ENCODE measurements around the gene GPD2. TPM values are rescaled to one million over a fixed set of nuclear protein-coding genes. Genes with fewer than 3 reads are reported as not detected.

GPD2 gene
- total and polyA plus RNA-seq, 2 of the 4 experiments (the other 2 are of a cell fraction), result 20.4 to 100 TPM

DNA sequence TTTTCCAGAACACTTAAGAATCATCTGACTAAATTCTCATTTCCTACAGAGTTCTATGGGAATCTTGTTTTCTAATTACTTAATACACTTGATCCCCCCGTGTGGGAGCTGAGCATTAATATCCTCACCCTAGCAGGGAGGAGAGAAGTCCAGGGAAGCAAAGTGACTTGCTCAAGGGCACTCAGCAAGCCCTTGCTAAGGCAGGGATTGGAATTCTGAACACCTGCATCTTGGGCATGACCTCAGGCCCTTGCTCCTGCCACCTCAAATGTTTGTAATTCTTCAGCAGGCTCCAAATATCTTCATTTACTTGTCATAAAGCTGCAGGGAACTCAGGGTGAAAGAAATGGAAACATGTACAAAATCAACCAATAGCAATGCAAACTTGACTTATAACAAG is 162.4 kb downstream of the GPD2 start:
- Histone ChIP-seq H2AK9ac (replicated peaks; ENCODE audit: low read depth, low read length, poor library complexity) (no peak overlapping the region), H3K14ac (replicated peaks; ENCODE audit: low read depth, low read length) (no peak overlapping the region), H4K5ac (ENCODE audit: low read depth, low read length) (no peak overlapping the region), H3K4me2 (ENCODE audit: low read depth, low read length) (no peak overlapping the region), H2BK5ac (ENCODE audit: low read depth, low read length, poor library complexity, severe bottlenecking) (no peak overlapping the region), H4K20me1 (ENCODE audit: insufficient read depth, low read length) (no peaks in the 10 kb centered on the region), H2AFZ (replicated peaks; ENCODE audit: low read length, poor library complexity) (no peak overlapping the region), H4K8ac (ENCODE audit: low read depth in 2 of 2, low read length in 2 of 2) (no peak overlapping the region), H3K36me3 (ENCODE audit: control insufficient read depth, insufficient read depth, low read length) (no peaks in the 10 kb centered on the region), H3K56ac (ENCODE audit: extremely low read depth, insufficient read depth, low read length) (no peak overlapping the region), H3K9me3 (ENCODE audit: control insufficient read depth, insufficient read depth, low read length) (no peaks in the 10 kb centered on the region), H3K9me1 (ENCODE audit: insufficient read depth, low read length) (no peaks in the 10 kb centered on the region), H3K23ac (ENCODE audit: low read depth, low read length) (no peak overlapping the region), H3K27ac (ENCODE audit: insufficient read depth, low read length) (no peak overlapping the region), H2BK120ac (ENCODE audit: low read depth, low read length) (no peak overlapping the region), H3K4me1 (ENCODE audit: control insufficient read depth, insufficient read depth, low read length) (no peaks in the 10 kb centered on the region), H3K4me3 (ENCODE audit: insufficient read depth, low read depth, low read length) (no peak overlapping the region), H3K4ac (ENCODE audit: low read depth, low read length) (no peak overlapping the region), H4K91ac (ENCODE audit: insufficient read depth, low read depth, low read length) (no peak overlapping the region), H3K9ac (ENCODE audit: low read depth, low read length) (no peak overlapping the region), H2BK20ac (ENCODE audit: low read depth, low read length) (no peak overlapping the region), H3K79me1 (ENCODE audit: low read depth in 1 of 2, low read length in 2 of 2) (no peaks in the 10 kb centered on the region), H3K18ac (ENCODE audit: low read depth, low read length) (no peak overlapping the region), H2BK15ac (ENCODE audit: low read depth, low read length) (no peak overlapping the region), H3K27me3 (ENCODE audit: control insufficient read depth, insufficient read depth, low read length) (peaks cover 2% of the 10 kb centered on the region; the same call in 1 of the 2 replicates), H2AK5ac (ENCODE audit: low read depth, low read length) (no peak overlapping the region)
- intact Hi-C loops (cut with micrococcal nuclease) (no loop called here), dilution Hi-C loops (cut with HindIII; ENCODE audit: low sequenced_read_pairs, unreplicated experiment) (no loop called here), in situ Hi-C loops (cut with MboI; ENCODE audit: low sequenced_read_pairs) (loop anchor here (25.0 kb wide), 2 partner anchors 261 to 1211 kb away; partner anchors contain the start of gene NR4A2)
- no CpG with 5 or more reads among the region's 1 CpG for WGBS, 2 experiments (ENCODE audit: extremely low coverage in 2 of 2, insufficient read length in 1 of 2)
- TF ChIP-seq RFX5 (IDR thresholded peaks at IDR 0.05; ENCODE audit: low read depth, low read length) (no peak), POLR2A (IDR thresholded peaks at IDR 0.05; ENCODE audit: low read depth, low read length) (no peak), FOS (IDR thresholded peaks at IDR 0.05; ENCODE audit: low read depth, low read length) (no peak), RAD21 (IDR thresholded peaks at IDR 0.05; ENCODE audit: low read length) (no peak), RCOR1 (IDR thresholded peaks at IDR 0.05; ENCODE audit: insufficient replicate concordance, low read length) (no peak)
- TF ChIP-seq, protein P1, sequence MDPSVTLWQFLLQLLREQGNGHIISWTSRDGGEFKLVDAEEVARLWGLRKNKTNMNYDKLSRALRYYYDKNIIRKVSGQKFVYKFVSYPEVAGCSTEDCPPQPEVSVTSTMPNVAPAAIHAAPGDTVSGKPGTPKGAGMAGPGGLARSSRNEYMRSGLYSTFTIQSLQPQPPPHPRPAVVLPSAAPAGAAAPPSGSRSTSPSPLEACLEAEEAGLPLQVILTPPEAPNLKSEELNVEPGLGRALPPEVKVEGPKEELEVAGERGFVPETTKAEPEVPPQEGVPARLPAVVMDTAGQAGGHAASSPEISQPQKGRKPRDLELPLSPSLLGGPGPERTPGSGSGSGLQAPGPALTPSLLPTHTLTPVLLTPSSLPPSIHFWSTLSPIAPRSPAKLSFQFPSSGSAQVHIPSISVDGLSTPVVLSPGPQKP (IDR thresholded peaks at IDR 0.05; ENCODE audit: borderline replicate concordance, low read depth, low read length), result no peak
- TF ChIP-seq, protein P2, sequence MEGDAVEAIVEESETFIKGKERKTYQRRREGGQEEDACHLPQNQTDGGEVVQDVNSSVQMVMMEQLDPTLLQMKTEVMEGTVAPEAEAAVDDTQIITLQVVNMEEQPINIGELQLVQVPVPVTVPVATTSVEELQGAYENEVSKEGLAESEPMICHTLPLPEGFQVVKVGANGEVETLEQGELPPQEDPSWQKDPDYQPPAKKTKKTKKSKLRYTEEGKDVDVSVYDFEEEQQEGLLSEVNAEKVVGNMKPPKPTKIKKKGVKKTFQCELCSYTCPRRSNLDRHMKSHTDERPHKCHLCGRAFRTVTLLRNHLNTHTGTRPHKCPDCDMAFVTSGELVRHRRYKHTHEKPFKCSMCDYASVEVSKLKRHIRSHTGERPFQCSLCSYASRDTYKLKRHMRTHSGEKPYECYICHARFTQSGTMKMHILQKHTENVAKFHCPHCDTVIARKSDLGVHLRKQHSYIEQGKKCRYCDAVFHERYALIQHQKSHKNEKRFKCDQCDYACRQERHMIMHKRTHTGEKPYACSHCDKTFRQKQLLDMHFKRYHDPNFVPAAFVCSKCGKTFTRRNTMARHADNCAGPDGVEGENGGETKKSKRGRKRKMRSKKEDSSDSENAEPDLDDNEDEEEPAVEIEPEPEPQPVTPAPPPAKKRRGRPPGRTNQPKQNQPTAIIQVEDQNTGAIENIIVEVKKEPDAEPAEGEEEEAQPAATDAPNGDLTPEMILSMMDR (conservative IDR thresholded peaks at IDR 0.05; ENCODE audit: low read depth, low read length), result no peak
- ChIA-PET POLR2A (ENCODE audit: unreplicated experiment) (no interaction called here), CTCF (no interaction called here)
- BruUV-seq (replicated peaks), result no TSS peak
- DNase-seq (no peak), ATAC-seq (ENCODE audit: low read depth) (no peak)

Data from IMR-90 (cell line).